Karpas-422 (cell line): ENCODE results near the gene RREB1. TPM values are rescaled to one million over a fixed set of nuclear protein-coding genes. Genes with fewer than 3 reads are reported as not detected.

Experiments
- DNase-seq: peaks from one replicate; pipeline ENCODE4 v3.0.0-alpha.2; 2015
- H2AFZ ChIP-seq: fragments of 200-600 bp; sonication (generic); 2 replicates; pipeline ENCODE4 v1.6.1; 2014; ENCODE audit warnings: antibody characterized with exemption, low read length, mixed read lengths
- H3K27ac ChIP-seq: fragments of 200-600 bp; sonication (generic); 2 replicates; pipeline ENCODE4 v1.5.1; 2014; ENCODE audit warnings: mild to moderate bottlenecking, low read length, moderate library complexity
- H3K27me3 ChIP-seq: fragments of 200-600 bp; sonication (generic); 2 replicates; pipeline ENCODE4 v1.6.1; 2014; ENCODE audit warnings: low read length, mixed read lengths
- H3K36me3 ChIP-seq: fragments of 200-600 bp; sonication (generic); 2 replicates; pipeline ENCODE4 v1.6.1; 2014; ENCODE audit warnings: low read length, mixed read lengths; ENCODE audit not compliant: insufficient read depth
- H3K4me1 ChIP-seq: fragments of 200-600 bp; sonication (generic); 2 replicates; pipeline ENCODE4 v1.6.1; 2014; ENCODE audit warnings: mild to moderate bottlenecking, low read length, mixed read lengths
- H3K4me2 ChIP-seq: fragments of 200-600 bp; sonication (generic); 2 replicates; pipeline ENCODE4 v1.6.1; 2014; ENCODE audit warnings: low read length, low read depth, mild to moderate bottlenecking; ENCODE audit not compliant: poor library complexity, severe bottlenecking
- H3K4me3 ChIP-seq: fragments of 200-600 bp; sonication (generic); 2 replicates; pipeline ENCODE4 v1.5.1; 2014; ENCODE audit warnings: mild to moderate bottlenecking, antibody characterized with exemption, low read length, mixed read lengths
- H3K79me2 ChIP-seq: fragments of 200-600 bp; sonication (generic); 2 replicates; pipeline ENCODE4 v1.6.1; 2014; ENCODE audit warnings: mild to moderate bottlenecking, low read length, mixed read lengths
- H3K9ac ChIP-seq: fragments of 200-600 bp; sonication (generic); 2 replicates; pipeline ENCODE4 v1.6.0; 2014; ENCODE audit warnings: low read length
- H3K9me2 ChIP-seq: fragments of 200-600 bp; sonication (generic), shearing (Covaris generic); replicated peaks from 2 replicates; pipeline ENCODE4 v1.6.0; 2014; ENCODE audit warnings: mild to moderate bottlenecking, low read length, moderate library complexity; ENCODE audit not compliant: insufficient read depth
- H3K9me3 ChIP-seq: fragments of 300-700, 200-600 bp; sonication (generic); 2 replicates; pipeline ENCODE4 v1.6.1; 2014; ENCODE audit warnings: low read length, mixed read lengths
- H4K20me1 ChIP-seq: fragments of 200-600 bp; sonication (generic); 2 replicates; pipeline ENCODE4 v1.6.1; 2014; ENCODE audit warnings: mild to moderate bottlenecking, antibody characterized with exemption, low read length, low read depth; ENCODE audit not compliant: insufficient read depth
- total RNA-seq: library from RNA; depleted of rRNA; stranded (reverse); fragments of >200 nt; shearing (Covaris generic); gene quantifications from 2 replicates; pipeline ENCODE4 v1.2.3, GENCODE V29; 2014; ENCODE audit warnings: low replicate concordance

RREB1 gene
- total RNA-seq, 1 experiment from 2014 or later = 5.0 TPM

DNA sequence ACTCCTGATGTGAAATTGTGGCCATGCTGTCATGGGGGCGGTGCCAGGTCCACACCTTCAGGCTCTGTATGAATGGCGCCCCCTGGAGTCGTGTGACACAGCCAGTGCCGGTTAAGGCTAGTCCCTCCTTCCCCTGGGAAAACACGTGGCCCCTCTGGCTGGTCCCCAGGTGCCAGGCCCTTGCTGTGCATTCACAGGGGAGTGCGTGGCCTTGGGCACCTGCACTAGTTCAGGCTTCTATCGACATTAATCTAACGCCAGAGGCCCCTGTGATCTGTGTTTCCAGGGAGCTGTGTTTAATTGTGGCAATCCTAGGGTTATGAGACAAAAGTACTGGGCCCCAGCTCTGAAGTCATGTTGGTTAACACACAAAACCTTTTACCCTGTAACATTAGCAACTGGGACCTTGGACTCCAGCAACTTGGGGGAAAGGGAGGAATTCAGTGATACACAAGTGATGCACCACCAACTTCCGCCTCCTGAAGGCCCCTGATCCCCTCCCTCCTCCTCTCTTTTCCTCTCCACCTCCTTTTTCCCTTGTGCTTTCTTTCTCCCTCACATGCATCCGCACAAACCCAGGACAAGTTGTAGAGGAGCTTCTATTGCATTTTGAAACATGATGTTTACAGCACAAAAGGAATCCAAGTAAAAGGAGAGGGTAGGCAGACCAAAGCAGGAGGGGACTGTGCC is 131.3 kb downstream of the RREB1 start:
- Histone ChIP-seq H3K4me1 (peaks cover 27% of the 10 kb centered on the region), H3K4me3 (no peak overlapping the region), H3K9me3 (no peaks in the 10 kb centered on the region), H3K36me3 (no peaks in the 10 kb centered on the region), H3K9me2 (no peaks in the 10 kb centered on the region), H3K4me2 (peak overlapping the region; percentile 27), H3K27ac (no peak overlapping the region), H3K9ac (no peak overlapping the region), H2AFZ (no peak overlapping the region), H4K20me1 (peaks cover 10% of the 10 kb centered on the region; the same call in 1 of the 2 replicates), H3K79me2 (no peaks in the 10 kb centered on the region), H3K27me3 (no peaks in the 10 kb centered on the region)
- peak; percentile 96 for DNase-seq

DNA sequence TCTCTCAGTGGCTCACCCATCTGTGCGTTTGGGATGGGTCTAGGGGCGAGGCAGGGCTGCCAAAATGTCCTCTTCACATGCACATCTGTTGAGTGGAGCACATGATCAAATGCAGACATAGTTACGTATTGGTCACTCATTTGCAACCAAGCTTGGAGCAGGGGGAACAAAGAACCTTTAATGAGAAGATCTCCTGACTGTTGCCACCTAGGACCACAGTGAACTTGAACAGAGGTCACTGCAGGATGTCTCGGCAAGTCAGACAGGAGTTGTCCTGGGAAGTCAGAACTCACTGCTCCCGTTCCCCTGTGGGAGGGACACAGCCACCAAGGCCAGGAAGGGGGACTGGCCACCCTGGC is 131.8 kb downstream of the RREB1 start:
- Histone ChIP-seq H4K20me1 (peaks cover 10% of the 10 kb centered on the region; the same call in 1 of the 2 replicates), H3K4me3 (no peak overlapping the region), H2AFZ (no peak overlapping the region), H3K9ac (no peak overlapping the region), H3K27me3 (no peaks in the 10 kb centered on the region), H3K4me1 (peaks cover 27% of the 10 kb centered on the region), H3K79me2 (no peaks in the 10 kb centered on the region), H3K4me2 (no peak overlapping the region), H3K9me3 (no peaks in the 10 kb centered on the region), H3K9me2 (no peaks in the 10 kb centered on the region), H3K36me3 (no peaks in the 10 kb centered on the region), H3K27ac (no peak overlapping the region)
- no peak for DNase-seq

DNA sequence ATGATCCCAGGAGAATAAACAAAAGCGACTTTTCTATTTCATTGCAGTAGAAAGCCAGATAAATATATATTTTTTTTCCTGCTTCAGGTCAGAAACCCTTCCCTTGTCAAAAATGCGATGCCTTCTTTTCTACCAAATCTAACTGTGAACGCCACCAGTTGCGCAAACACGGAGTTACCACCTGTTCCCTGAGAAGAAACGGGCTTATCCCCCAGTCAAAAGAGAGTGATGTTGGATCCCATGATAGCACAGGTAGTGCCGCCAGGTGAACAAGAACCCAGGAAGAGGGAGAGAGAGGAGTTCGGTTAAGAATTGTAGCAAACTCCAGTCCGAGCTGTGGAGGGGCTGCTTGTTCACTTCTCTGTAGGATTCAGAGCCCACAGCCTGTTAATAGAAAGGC is 132.6 kb downstream of the RREB1 start:
- no peaks in the 10 kb centered on the region for H3K27me3 ChIP-seq
- H3K4me1 ChIP-seq = peaks cover 27% of the 10 kb centered on the region
- H3K4me2 ChIP-seq = no peak overlapping the region
- peaks cover 10% of the 10 kb centered on the region; the same call in 1 of the 2 replicates for H4K20me1 ChIP-seq
- DNase-seq = no peak
- no peaks in the 10 kb centered on the region for H3K9me3 ChIP-seq
- H3K27ac ChIP-seq = no peak overlapping the region
- H3K4me3 ChIP-seq = no peak overlapping the region
- no peak overlapping the region for H2AFZ ChIP-seq
- H3K79me2 ChIP-seq = no peaks in the 10 kb centered on the region
- H3K9ac ChIP-seq = no peak overlapping the region
- H3K9me2 ChIP-seq = no peaks in the 10 kb centered on the region
- H3K36me3 ChIP-seq = no peaks in the 10 kb centered on the region

DNA sequence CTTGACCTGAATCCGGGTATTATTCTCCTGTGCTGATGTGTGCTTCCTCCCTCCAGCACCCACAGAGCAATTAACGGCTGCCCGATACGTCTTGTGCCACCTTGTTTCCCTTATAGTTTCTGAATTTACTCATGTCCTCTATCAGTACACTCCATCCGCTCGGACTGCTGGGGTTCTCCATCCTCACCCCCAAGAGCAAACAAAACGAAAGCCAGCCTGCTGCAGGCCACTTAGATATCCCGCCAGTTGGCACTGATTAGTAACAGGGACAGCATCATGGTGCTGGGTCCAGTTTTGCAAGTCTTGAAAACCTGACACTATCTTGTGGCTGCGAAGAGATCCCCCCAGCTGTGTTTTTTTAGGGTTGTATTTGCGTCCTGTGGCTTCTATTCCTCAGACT is 133.4 kb downstream of the RREB1 start:
- peaks cover 27% of the 10 kb centered on the region for H3K4me1 ChIP-seq
- peaks cover 10% of the 10 kb centered on the region; the same call in 1 of the 2 replicates for H4K20me1 ChIP-seq
- no peaks in the 10 kb centered on the region for H3K36me3 ChIP-seq
- H3K9ac ChIP-seq = no peak overlapping the region
- H3K4me3 ChIP-seq = no peak overlapping the region
- no peak overlapping the region for H3K4me2 ChIP-seq
- DNase-seq = no peak
- no peaks in the 10 kb centered on the region for H3K79me2 ChIP-seq
- H3K27me3 ChIP-seq = no peaks in the 10 kb centered on the region
- H3K9me2 ChIP-seq = no peaks in the 10 kb centered on the region
- no peak overlapping the region for H3K27ac ChIP-seq
- no peak overlapping the region for H2AFZ ChIP-seq
- H3K9me3 ChIP-seq = no peaks in the 10 kb centered on the region

DNA sequence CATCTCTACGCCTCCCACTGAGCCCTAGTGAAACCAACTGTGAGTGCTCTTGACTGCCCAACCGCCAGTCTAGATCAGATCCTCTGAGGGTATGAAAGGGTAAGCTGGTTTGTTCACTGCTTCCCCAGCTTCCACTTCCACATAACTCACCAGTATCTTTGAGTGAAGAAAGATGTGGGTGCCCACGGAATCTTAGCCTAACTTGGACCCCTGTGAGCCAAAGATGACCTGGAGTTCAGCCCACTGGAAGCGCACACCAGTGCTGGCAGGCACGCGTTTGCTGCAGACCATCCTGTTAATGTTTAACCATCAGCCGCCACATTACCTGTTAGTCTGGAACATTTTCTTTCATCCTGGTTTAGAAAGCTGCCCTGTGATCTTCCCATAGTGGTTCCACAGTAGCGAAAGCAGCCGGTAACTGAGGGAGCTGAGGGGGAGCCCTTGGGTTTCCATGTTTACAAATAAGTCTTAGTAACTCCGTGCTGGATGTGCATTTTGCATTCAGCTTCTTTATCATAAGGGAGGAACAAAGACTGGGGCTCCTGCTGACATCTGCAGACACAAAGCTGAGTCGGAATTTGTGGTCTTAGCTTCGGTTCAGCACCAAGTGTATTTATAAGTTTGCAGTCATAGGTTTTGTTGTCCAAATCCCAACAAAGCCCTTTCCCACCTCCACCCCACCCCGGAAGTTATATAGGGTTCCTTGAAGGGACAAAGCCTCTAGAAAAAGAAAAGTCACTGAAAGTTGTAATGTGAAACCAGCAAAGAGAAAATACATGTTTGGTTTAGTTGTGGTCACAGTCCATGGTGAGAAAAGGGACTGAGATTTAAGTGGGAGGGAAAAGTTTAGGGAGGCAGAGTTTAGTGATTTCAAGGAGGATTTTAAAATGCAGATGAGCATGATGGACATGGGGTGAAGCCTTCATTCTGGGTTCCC is 134.2 kb downstream of the RREB1 start:
- Histone ChIP-seq H3K27ac (no peak overlapping the region), H3K9ac (no peak overlapping the region), H3K9me2 (no peaks in the 10 kb centered on the region), H3K9me3 (no peaks in the 10 kb centered on the region), H3K4me1 (peaks cover 27% of the 10 kb centered on the region), H3K4me3 (no peak overlapping the region), H3K36me3 (no peaks in the 10 kb centered on the region), H2AFZ (no peak overlapping the region), H3K27me3 (no peaks in the 10 kb centered on the region), H3K4me2 (no peak overlapping the region), H3K79me2 (no peaks in the 10 kb centered on the region), H4K20me1 (peaks cover 10% of the 10 kb centered on the region; the same call in 1 of the 2 replicates)
- DNase-seq = no peak

DNA sequence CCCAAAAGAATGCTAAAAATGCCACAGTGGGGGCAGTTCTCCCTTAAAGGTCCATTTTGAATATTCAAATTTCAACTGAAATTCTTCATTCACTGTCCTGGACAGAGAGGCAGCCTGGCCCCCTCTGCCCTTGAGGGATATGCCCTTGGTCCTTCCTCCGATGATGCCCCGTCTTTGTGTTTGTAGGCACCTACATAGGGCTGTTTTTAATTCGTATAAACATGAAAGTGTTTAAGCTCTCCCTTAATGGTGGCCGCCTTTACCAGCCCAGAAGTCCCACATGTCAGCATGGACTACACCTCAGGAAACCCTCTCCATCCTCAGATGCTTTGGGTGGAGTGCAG is 135.0 kb downstream of the RREB1 start:
- Histone ChIP-seq H3K4me1 (peaks cover 27% of the 10 kb centered on the region), H3K9me3 (no peaks in the 10 kb centered on the region), H3K4me2 (no peak overlapping the region), H3K9ac (no peak overlapping the region), H3K9me2 (no peaks in the 10 kb centered on the region), H3K79me2 (no peaks in the 10 kb centered on the region), H2AFZ (no peak overlapping the region), H3K27me3 (no peaks in the 10 kb centered on the region), H3K36me3 (no peaks in the 10 kb centered on the region), H3K4me3 (no peak overlapping the region), H3K27ac (no peak overlapping the region), H4K20me1 (peaks cover 10% of the 10 kb centered on the region; the same call in 1 of the 2 replicates)
- DNase-seq = no peak

DNA sequence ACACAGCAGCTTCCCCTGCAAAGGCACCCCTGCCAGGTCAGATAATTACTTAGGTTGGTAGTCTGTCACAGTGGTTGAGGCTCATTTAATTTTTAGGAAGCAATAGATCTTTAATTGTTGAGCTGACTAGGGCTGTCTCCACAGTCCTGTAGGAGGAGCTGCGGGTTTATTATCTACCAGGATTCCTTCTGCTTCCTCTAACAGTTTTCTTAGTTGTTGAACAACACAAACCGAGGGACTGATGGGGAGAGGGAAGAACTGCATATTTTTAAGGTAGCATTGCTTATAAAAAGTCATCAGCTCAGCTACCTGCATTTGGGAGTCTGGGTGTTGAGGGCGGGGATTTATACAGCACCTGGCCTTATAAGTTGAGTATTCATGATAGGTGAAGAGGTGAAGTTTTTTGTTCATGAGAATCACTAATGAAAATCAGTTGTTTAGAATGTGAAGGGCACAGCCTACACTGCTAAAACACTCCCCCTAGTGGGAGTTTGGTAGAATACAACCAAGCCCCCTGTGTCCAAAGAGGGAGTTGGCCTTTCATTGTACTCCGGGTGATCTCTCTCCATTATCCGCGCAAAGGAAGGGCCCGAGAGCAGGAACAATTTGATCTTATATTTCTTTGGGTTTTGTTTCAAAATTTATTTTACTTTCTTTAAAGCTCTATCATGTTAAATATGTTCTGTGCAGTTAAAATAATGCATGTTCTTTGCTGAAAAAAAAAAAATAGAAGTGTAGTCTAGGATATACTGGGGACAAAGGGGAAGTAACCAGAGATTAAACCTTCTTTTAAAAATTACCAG is 135.6 kb downstream of the RREB1 start:
- Histone ChIP-seq H3K27ac (no peak overlapping the region), H3K27me3 (no peaks in the 10 kb centered on the region), H3K4me2 (no peak overlapping the region), H3K79me2 (no peaks in the 10 kb centered on the region), H3K9me3 (no peaks in the 10 kb centered on the region), H2AFZ (no peak overlapping the region), H3K4me3 (no peak overlapping the region), H4K20me1 (peaks cover 10% of the 10 kb centered on the region; the same call in 1 of the 2 replicates), H3K9me2 (no peaks in the 10 kb centered on the region), H3K36me3 (no peaks in the 10 kb centered on the region), H3K4me1 (peaks cover 27% of the 10 kb centered on the region), H3K9ac (no peak overlapping the region)
- peak; percentile 89 for DNase-seq
